ENCODE measurements around the gene SLC5A10. TPM values are rescaled to one million over a fixed set of nuclear protein-coding genes. Genes with fewer than 3 reads are reported as not detected.

SLC5A10 gene
- total RNA-seq, 1 experiment from 2014 or later: not detected

DNA sequence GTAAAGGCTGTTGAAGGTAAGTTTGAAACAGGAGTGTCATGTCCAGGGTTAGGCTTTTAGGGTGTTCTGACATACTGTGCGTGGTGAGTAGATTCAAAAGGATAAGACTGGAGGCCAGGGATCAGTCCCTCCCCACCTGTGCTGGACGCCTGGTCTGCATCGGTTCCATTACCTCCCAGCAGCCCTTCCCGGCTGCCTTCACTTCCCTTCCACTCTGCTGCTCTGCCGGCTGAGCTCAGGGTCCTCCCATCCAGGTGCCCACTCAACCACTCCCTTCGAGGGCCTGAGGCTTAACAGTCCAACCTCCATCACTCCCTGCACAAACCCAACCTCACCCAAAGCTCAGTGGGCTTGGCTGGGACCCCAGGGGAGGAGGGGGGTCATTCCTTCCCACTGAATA lies 4.1 kb upstream of the SLC5A10 start:
- Histone ChIP-seq H3K14ac (ENCODE audit: insufficient read depth, low read length) (no peak overlapping the region), H4K20me1 (ENCODE audit: control insufficient read depth, insufficient read depth, insufficient read length) (no peaks in the 10 kb centered on the region), H3K27me3 (ENCODE audit: insufficient read depth, low read length) (no peaks in the 10 kb centered on the region), H3K9ac (ENCODE audit: extremely low read depth, insufficient read length, low read length) (no peak overlapping the region), H3K79me2 (ENCODE audit: insufficient read depth, low read length) (no peaks in the 10 kb centered on the region), H3K4me1 (ENCODE audit: insufficient read depth, low read length) (no peaks in the 10 kb centered on the region), H4K8ac (replicated peaks; ENCODE audit: insufficient read length, low read depth, low read length) (no peak overlapping the region), H4K91ac (ENCODE audit: insufficient read length, low read depth, low read length) (no peak overlapping the region), H2AK5ac (ENCODE audit: insufficient read length, low read length) (no peak overlapping the region), H3K56ac (ENCODE audit: insufficient read length, low read depth, low read length) (no peak overlapping the region), H2BK15ac (ENCODE audit: low read depth, low read length) (no peak overlapping the region), H2BK12ac (ENCODE audit: insufficient read length, low read depth, low read length) (no peak overlapping the region), H2AFZ (ENCODE audit: low read length) (no peak overlapping the region), H3K27ac (ENCODE audit: insufficient read length, low read depth, low read length) (no peak overlapping the region), H2BK20ac (ENCODE audit: low read depth, low read length, poor library complexity, severe bottlenecking) (no peak overlapping the region), H3T11ph (ENCODE audit: low read length) (no peak overlapping the region), H3K4ac (ENCODE audit: low read depth, low read length) (no peak overlapping the region), H2BK120ac (ENCODE audit: low read depth, low read length, poor library complexity, severe bottlenecking) (no peak overlapping the region), H3K79me1 (ENCODE audit: insufficient read depth, low read depth, low read length, poor library complexity, severe bottlenecking) (no peaks in the 10 kb centered on the region), H3K23me2 (ENCODE audit: insufficient read length, low read depth, low read length, poor library complexity, severe bottlenecking) (no peaks in the 10 kb centered on the region), H3K4me2 (ENCODE audit: insufficient read depth, insufficient read length, low read length) (no peak overlapping the region), H4K5ac (ENCODE audit: insufficient read length, low read depth, low read length) (no peak overlapping the region), H3K23ac (ENCODE audit: insufficient read length, low read depth, low read length) (no peak overlapping the region), H2BK5ac (ENCODE audit: insufficient read length, low read length) (no peak overlapping the region), H3K18ac (ENCODE audit: insufficient read length, low read depth, low read length) (no peak overlapping the region), H3K9me3 (ENCODE audit: control insufficient read depth, low read depth, low read length) (no peaks in the 10 kb centered on the region)
- no peak for DNase-seq
- no CpG with 5 or more reads among the region's 6 CpGs for WGBS (ENCODE audit: extremely low coverage, insufficient read length, low lambda C conversion rate)
- Mint-ChIP-seq H3K27ac (no peak overlapping the region), H3K9me3 (no peaks in the 10 kb centered on the region), H3K36me3 (ENCODE audit: insufficient read depth in 1 of 3, low read depth in 3 of 3) (no peaks in the 10 kb centered on the region; a peak in 1 of 7 replicates), H3K4me3 (no peak overlapping the region), H3K27me3 (ENCODE audit: low read depth) (peaks cover 1% of the 10 kb centered on the region; the same call in 1 of the 2 replicates), H3K4me1 (peaks cover 9 to 12% of the 10 kb centered on the region in 2 experiments)
- TF ChIP-seq, protein P1, sequence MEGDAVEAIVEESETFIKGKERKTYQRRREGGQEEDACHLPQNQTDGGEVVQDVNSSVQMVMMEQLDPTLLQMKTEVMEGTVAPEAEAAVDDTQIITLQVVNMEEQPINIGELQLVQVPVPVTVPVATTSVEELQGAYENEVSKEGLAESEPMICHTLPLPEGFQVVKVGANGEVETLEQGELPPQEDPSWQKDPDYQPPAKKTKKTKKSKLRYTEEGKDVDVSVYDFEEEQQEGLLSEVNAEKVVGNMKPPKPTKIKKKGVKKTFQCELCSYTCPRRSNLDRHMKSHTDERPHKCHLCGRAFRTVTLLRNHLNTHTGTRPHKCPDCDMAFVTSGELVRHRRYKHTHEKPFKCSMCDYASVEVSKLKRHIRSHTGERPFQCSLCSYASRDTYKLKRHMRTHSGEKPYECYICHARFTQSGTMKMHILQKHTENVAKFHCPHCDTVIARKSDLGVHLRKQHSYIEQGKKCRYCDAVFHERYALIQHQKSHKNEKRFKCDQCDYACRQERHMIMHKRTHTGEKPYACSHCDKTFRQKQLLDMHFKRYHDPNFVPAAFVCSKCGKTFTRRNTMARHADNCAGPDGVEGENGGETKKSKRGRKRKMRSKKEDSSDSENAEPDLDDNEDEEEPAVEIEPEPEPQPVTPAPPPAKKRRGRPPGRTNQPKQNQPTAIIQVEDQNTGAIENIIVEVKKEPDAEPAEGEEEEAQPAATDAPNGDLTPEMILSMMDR (conservative IDR thresholded peaks at IDR 0.05): no peak
